WERI-Rb-1 (cell line): ENCODE results near the gene PDLIM3.
A peak's percentile ranks its signal among the peaks of the same experiment; 100 is the strongest.

Source experiments
- DNase-seq: peaks from one replicate; pipeline ENCODE4 v3.0.0-alpha.2; 2020
- H3K27ac ChIP-seq: fragments of 250-450 bp; sonication (Bioruptor Pico); 2 replicates; pipeline ENCODE4 v1.5.1; 2020; ENCODE audit warnings: mild to moderate bottlenecking, moderate library complexity
- H3K27me3 ChIP-seq: fragments of 250-450 bp; sonication (Bioruptor Pico); 2 replicates; pipeline ENCODE4 v1.5.1; 2021; ENCODE audit warnings: mild to moderate bottlenecking, low read depth, moderate library complexity; ENCODE audit not compliant: insufficient read depth, severe bottlenecking
- H3K36me3 ChIP-seq: fragments of 250-450 bp; sonication (Bioruptor Pico); 2 replicates; pipeline ENCODE4 v1.5.1; 2020; ENCODE audit warnings: mild to moderate bottlenecking, moderate library complexity
- H3K4me3 ChIP-seq: 2 replicates; pipeline ENCODE4 v1.5.1; 2011; ENCODE audit warnings: low read depth, mild to moderate bottlenecking, control low read depth, low read length
- H3K9me3 ChIP-seq: fragments of 250-450 bp; sonication (Bioruptor Pico); 2 replicates; pipeline ENCODE4 v1.5.1; 2021; ENCODE audit warnings: mild to moderate bottlenecking, moderate library complexity; ENCODE audit not compliant: severe bottlenecking
- TF ChIP-seq, protein P1 (sequence below): IDR thresholded peaks from 2 replicates; pipeline ENCODE4 v1.5.1; 2011; ENCODE audit warnings: low read depth, mild to moderate bottlenecking, control low read depth, inconsistent platforms, low read length

Gene PDLIM3, protein sequence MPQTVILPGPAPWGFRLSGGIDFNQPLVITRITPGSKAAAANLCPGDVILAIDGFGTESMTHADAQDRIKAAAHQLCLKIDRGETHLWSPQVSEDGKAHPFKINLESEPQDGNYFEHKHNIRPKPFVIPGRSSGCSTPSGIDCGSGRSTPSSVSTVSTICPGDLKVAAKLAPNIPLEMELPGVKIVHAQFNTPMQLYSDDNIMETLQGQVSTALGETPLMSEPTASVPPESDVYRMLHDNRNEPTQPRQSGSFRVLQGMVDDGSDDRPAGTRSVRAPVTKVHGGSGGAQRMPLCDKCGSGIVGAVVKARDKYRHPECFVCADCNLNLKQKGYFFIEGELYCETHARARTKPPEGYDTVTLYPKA

GRCh38 chr4:185534866-185535611 lies at the start of gene PDLIM3:
Gene PDLIM3 (minus strand): TSS chr4:185535507. CDS start chr4:185535434, 73 bp downstream.
- Histone ChIP-seq H3K4me3 (peak within 1 kb of the TSS; percentile 50), H3K27me3 (no peaks in the 10 kb centered on the region), H3K36me3 (no peaks in the 10 kb centered on the region), H3K9me3 (no peaks in the 10 kb centered on the region), H3K27ac (peak within 1 kb of the TSS; percentile 49)
- DNase-seq, result peak; percentile 69
- TF ChIP-seq, protein P1, sequence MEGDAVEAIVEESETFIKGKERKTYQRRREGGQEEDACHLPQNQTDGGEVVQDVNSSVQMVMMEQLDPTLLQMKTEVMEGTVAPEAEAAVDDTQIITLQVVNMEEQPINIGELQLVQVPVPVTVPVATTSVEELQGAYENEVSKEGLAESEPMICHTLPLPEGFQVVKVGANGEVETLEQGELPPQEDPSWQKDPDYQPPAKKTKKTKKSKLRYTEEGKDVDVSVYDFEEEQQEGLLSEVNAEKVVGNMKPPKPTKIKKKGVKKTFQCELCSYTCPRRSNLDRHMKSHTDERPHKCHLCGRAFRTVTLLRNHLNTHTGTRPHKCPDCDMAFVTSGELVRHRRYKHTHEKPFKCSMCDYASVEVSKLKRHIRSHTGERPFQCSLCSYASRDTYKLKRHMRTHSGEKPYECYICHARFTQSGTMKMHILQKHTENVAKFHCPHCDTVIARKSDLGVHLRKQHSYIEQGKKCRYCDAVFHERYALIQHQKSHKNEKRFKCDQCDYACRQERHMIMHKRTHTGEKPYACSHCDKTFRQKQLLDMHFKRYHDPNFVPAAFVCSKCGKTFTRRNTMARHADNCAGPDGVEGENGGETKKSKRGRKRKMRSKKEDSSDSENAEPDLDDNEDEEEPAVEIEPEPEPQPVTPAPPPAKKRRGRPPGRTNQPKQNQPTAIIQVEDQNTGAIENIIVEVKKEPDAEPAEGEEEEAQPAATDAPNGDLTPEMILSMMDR, result no peak

GRCh38 chr4:185583813-185584212 lies 48.5 kb upstream of the PDLIM3 start:
- H3K27ac ChIP-seq, result no peak overlapping the region
- no peak for DNase-seq
- H3K9me3 ChIP-seq, result no peaks in the 10 kb centered on the region
- H3K27me3 ChIP-seq, result no peaks in the 10 kb centered on the region
- H3K36me3 ChIP-seq, result no peaks in the 10 kb centered on the region
- no peak overlapping the region for H3K4me3 ChIP-seq
- TF ChIP-seq, protein P1, result no peak

DNA sequence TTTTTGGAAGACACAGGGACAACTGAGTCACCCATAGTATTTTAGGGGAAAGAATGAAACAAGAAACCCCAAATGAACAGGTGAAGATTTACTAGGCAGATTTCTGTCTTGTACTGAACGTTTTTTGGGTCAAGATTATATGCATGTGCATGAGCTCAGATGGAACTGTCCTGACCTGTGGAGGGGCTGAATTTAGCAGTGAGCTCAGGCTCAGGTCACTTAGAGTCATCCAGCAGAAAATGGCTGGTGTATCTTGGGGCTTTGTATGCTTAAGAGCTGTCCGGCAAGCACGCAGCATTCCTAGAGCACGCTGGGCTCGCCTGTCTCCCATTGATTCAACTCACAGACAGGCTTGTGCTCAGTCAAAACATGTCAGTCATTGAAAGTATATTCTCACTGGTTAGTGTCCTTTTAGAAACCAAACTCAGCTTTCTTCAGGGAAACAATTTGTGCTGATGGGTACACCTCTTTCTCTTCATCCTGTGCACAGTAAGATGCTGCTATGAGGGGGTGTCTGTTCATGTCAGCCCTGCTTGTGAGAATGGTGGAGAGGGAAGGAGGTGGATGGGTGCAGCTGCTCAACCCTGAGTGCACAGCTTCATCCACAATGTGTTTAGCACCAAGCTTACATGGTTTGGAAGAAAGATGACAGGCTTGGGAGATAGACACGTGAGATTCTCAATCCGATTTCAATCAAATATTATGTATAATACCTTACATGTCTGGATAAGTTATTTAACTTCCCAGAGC lies 47.5 kb upstream of the PDLIM3 start:
- no peaks in the 10 kb centered on the region for H3K27me3 ChIP-seq
- TF ChIP-seq, protein P1, result no peak
- no peaks in the 10 kb centered on the region for H3K36me3 ChIP-seq
- H3K9me3 ChIP-seq, result no peaks in the 10 kb centered on the region
- no peak for DNase-seq
- no peak overlapping the region for H3K27ac ChIP-seq
- no peak overlapping the region for H3K4me3 ChIP-seq

- H3K27ac ChIP-seq, result peak overlapping the region; percentile 49
- no peaks in the 10 kb centered on the region for H3K9me3 ChIP-seq
- TF ChIP-seq, protein P1, result no peak
- H3K4me3 ChIP-seq, result no peak overlapping the region
- H3K27me3 ChIP-seq, result no peaks in the 10 kb centered on the region
- DNase-seq, result peak; percentile 69
- H3K36me3 ChIP-seq, result no peaks in the 10 kb centered on the region
Measured at GRCh38 chr4:185580699-185581098, 45.4 kb upstream of the PDLIM3 start.

- DNase-seq, result no peak
- no peak overlapping the region for H3K27ac ChIP-seq
- TF ChIP-seq, protein P1, result no peak
Measured at GRCh38 chr4:185578284-185578683, 43.0 kb upstream of the PDLIM3 start.

More at GRCh38 chr4:185578284-185578683, 43.0 kb upstream of the PDLIM3 start:
- no peak overlapping the region for H3K4me3 ChIP-seq
- H3K27me3 ChIP-seq, result no peaks in the 10 kb centered on the region
- H3K9me3 ChIP-seq, result no peaks in the 10 kb centered on the region
- H3K36me3 ChIP-seq, result no peaks in the 10 kb centered on the region
